ENCODE data around the gene SPATA31D3.
"Not testable (repeated sequence)": the region's sequence is repeated elsewhere in the genome, so short reads cannot be mapped to it uniquely, and the experiment has no call there.

SPATA31D3 gene

DNA sequence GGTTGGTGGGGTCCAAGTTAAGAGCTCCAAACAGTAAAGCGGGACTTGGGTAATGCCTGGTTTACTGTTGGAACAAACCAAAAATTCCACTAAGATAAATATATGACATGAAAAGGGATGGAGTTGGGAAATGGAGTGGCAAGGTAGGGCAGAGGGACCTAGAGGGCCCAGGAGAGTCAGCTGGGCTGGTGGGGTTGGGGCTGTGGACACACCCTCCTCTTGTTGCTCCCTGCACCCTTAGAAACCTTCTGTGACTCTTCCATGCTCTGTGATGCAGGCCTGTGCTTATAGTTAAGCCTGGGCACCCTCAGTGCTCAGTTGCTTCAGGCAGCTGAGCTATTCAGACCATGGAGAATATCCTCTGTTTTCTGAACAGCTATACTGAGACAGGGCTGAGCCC, 45.2 kb downstream of the SPATA31D3 start, which contains the start of gene SPATA31D1:
SPATA31D1 (plus strand) TSS at position 301 of the 400 bp plus-strand sequence; CDS start at position 348, 47 bp downstream.
- H4K8ac ChIP-seq (ENCODE audit: low read length); H3K23ac ChIP-seq (ENCODE audit: low read length in 2 of 2); H3K36me3 ChIP-seq (ENCODE audit: control insufficient read depth in 1 of 2, insufficient read depth in 2 of 2, low read depth in 1 of 2, low read length in 2 of 2); H2BK12ac ChIP-seq (ENCODE audit: low read length in 2 of 2); H2BK120ac ChIP-seq (ENCODE audit: low read depth, low read length); H2AFZ ChIP-seq (ENCODE audit: low read depth, low read length); H3K4me3 ChIP-seq (ENCODE audit: insufficient read depth in 1 of 2, low read depth in 1 of 2, low read length in 2 of 2); DNase-seq; H3K18ac ChIP-seq (ENCODE audit: low read depth in 1 of 2, low read length in 2 of 2); H4K91ac ChIP-seq (ENCODE audit: low read length); H3K4me1 ChIP-seq (ENCODE audit: control insufficient read depth, insufficient read depth, low read depth, low read length); H3K4ac ChIP-seq (ENCODE audit: low read depth in 1 of 2, low read length in 2 of 2); H3K4me2 ChIP-seq (ENCODE audit: low read length, poor library complexity, severe bottlenecking); H3K9me3 ChIP-seq (ENCODE audit: control insufficient read depth, low read length); H2BK15ac ChIP-seq (ENCODE audit: low read depth, poor library complexity, severe bottlenecking); H2AK5ac ChIP-seq (ENCODE audit: low read length, severe bottlenecking); H3K79me1 ChIP-seq (replicated peaks; ENCODE audit: low read length, poor library complexity, severe bottlenecking); H3K27ac ChIP-seq (ENCODE audit: low read length, poor library complexity, severe bottlenecking); H3K27me3 ChIP-seq (ENCODE audit: control insufficient read depth in 1 of 2, insufficient read depth in 1 of 2, low read length in 2 of 2); H2BK5ac ChIP-seq (ENCODE audit: low read depth, low read length, poor library complexity, severe bottlenecking); H3K9ac ChIP-seq (ENCODE audit: low read length); H3K14ac ChIP-seq (ENCODE audit: low read length in 2 of 2): not testable (repeated sequence)
- no CpG with 5 or more reads among the region's 1 CpG for WGBS

DNA sequence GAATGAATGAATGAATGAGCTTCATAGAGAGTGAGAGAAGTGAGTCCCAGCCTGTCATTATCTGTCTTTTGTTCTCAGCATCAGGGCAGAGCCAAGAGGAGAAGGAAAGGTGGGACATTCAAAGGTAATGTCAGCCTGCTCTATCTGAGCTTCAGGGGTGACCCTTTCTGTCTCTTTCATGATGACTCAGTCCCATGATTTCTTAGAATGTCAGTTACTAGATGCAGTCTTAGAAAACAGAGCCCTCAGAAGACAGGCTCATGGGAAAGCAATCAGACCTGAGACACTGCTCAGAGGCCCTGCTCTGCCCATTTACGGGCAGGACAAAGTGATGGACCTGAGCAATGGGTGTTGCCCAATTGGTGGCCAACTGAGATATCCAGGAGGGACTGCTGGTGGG, 46.4 kb downstream of the SPATA31D3 start:
- H3K4ac ChIP-seq (ENCODE audit: low read depth in 1 of 2, low read length in 2 of 2) = no peak overlapping the region

DNA sequence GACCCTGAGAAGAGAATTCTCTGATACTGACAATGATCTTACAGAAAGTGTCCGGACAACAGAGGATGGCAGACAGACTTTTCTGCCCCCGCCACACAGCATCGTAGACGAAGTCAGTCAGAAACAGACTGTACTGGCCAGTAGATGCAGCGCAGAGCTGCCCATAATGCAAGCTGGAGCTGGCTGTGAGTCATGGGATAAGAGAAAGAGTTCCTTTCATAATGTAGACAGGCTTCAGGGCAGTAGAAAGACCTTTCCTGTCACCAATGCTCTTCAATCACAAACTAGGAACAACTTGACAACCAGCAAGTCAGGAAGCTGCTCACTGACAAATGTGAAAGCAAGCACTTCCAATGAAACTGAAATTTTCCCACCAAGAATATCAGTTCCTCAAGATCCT, 50.4 kb downstream of the SPATA31D3 start:
- H3K4me1 ChIP-seq (ENCODE audit: control insufficient read depth, insufficient read depth, low read depth, low read length) = no peaks in the 10 kb centered on the region
- no peak overlapping the region for H3K14ac ChIP-seq (ENCODE audit: low read length in 2 of 2)
- WGBS = 93% methylated on average over 4 of the region's 5 CpGs
- no peak overlapping the region for H4K91ac ChIP-seq (ENCODE audit: low read length)
- H2BK12ac ChIP-seq (ENCODE audit: low read length in 2 of 2) = no peak overlapping the region
- no peak overlapping the region for H3K4ac ChIP-seq (ENCODE audit: low read depth in 1 of 2, low read length in 2 of 2)
- no peak overlapping the region for H3K27ac ChIP-seq (ENCODE audit: low read length, poor library complexity, severe bottlenecking)
- no peak overlapping the region for H3K4me2 ChIP-seq (ENCODE audit: low read length, poor library complexity, severe bottlenecking)
- H2AFZ ChIP-seq (ENCODE audit: low read depth, low read length) = no peak overlapping the region
- H3K9me3 ChIP-seq (ENCODE audit: control insufficient read depth, low read length) = no peaks in the 10 kb centered on the region
- no peak overlapping the region for H4K8ac ChIP-seq (ENCODE audit: low read length)
- H2BK5ac ChIP-seq (ENCODE audit: low read depth, low read length, poor library complexity, severe bottlenecking) = no peak overlapping the region
- no peaks in the 10 kb centered on the region for H3K36me3 ChIP-seq (ENCODE audit: control insufficient read depth in 1 of 2, insufficient read depth in 2 of 2, low read depth in 1 of 2, low read length in 2 of 2)
- no peak for DNase-seq
- H3K18ac ChIP-seq (ENCODE audit: low read depth in 1 of 2, low read length in 2 of 2) = no peak overlapping the region
- H2AK5ac ChIP-seq (ENCODE audit: low read length, severe bottlenecking) = no peak overlapping the region
- H2BK15ac ChIP-seq (ENCODE audit: low read depth, poor library complexity, severe bottlenecking) = no peak overlapping the region
- no peak overlapping the region for H3K23ac ChIP-seq (ENCODE audit: low read length in 2 of 2)
- H3K79me1 ChIP-seq (replicated peaks; ENCODE audit: low read length, poor library complexity, severe bottlenecking) = no peaks in the 10 kb centered on the region
- no peak overlapping the region for H3K9ac ChIP-seq (ENCODE audit: low read length)
- H2BK120ac ChIP-seq (ENCODE audit: low read depth, low read length) = no peak overlapping the region
- H3K4me3 ChIP-seq (ENCODE audit: insufficient read depth in 1 of 2, low read depth in 1 of 2, low read length in 2 of 2) = no peak overlapping the region
- H3K27me3 ChIP-seq (ENCODE audit: control insufficient read depth in 1 of 2, insufficient read depth in 1 of 2, low read length in 2 of 2) = peaks cover 7 to 19% of the 10 kb centered on the region in 2 experiments

More for the DNA sequence above, 46.4 kb downstream of the SPATA31D3 start:
- Histone ChIP-seq H4K91ac (ENCODE audit: low read length) (no peak overlapping the region), H3K79me1 (replicated peaks; ENCODE audit: low read length, poor library complexity, severe bottlenecking) (no peaks in the 10 kb centered on the region), H3K27me3 (ENCODE audit: control insufficient read depth in 1 of 2, insufficient read depth in 1 of 2, low read length in 2 of 2) (peaks cover 4 to 17% of the 10 kb centered on the region in 2 experiments), H3K14ac (ENCODE audit: low read length in 2 of 2) (no peak overlapping the region), H3K36me3 (ENCODE audit: control insufficient read depth in 1 of 2, insufficient read depth in 2 of 2, low read depth in 1 of 2, low read length in 2 of 2) (no peaks in the 10 kb centered on the region), H3K4me1 (ENCODE audit: control insufficient read depth, insufficient read depth, low read depth, low read length) (no peaks in the 10 kb centered on the region), H2AK5ac (ENCODE audit: low read length, severe bottlenecking) (no peak overlapping the region), H2AFZ (ENCODE audit: low read depth, low read length) (no peak overlapping the region), H3K9me3 (ENCODE audit: control insufficient read depth, low read length) (no peaks in the 10 kb centered on the region), H4K8ac (ENCODE audit: low read length) (no peak overlapping the region), H3K9ac (ENCODE audit: low read length) (no peak overlapping the region), H3K4me2 (ENCODE audit: low read length, poor library complexity, severe bottlenecking) (no peak overlapping the region), H3K18ac (ENCODE audit: low read depth in 1 of 2, low read length in 2 of 2) (no peak overlapping the region), H3K23ac (ENCODE audit: low read length in 2 of 2) (no peak overlapping the region), H2BK15ac (ENCODE audit: low read depth, poor library complexity, severe bottlenecking) (no peak overlapping the region), H2BK120ac (ENCODE audit: low read depth, low read length) (no peak overlapping the region), H2BK12ac (ENCODE audit: low read length in 2 of 2) (no peak overlapping the region), H3K4me3 (ENCODE audit: insufficient read depth in 1 of 2, low read depth in 1 of 2, low read length in 2 of 2) (no peak overlapping the region), H3K27ac (ENCODE audit: low read length, poor library complexity, severe bottlenecking) (no peak overlapping the region), H2BK5ac (ENCODE audit: low read depth, low read length, poor library complexity, severe bottlenecking) (no peak overlapping the region)
- no peak for DNase-seq
- 97% methylated on average over 1 of the region's 1 CpG for WGBS
